ENCODE measurements around the gene COMT.

- TF ChIP-seq POLR2A (IDR thresholded peaks at IDR 0.05), result peak; percentile 69
- no peak for TF ChIP-seq CTCF (IDR thresholded peaks at IDR 0.05)
- peak in 2 of 3 donors; percentile 75 to 78 for TF ChIP-seq POLR2AphosphoS5 (IDR thresholded peaks at IDR 0.05)
These were observed at the start of gene COMT, which contains the start of gene TXNRD2 for GRCh38 chr22:19941365-19942082.

All from transverse colon (tissue), 4 donors.